NCI-H1694 (cell line): Measurements from ENCODE around the gene CCDC167.

Source experiments
- DNase-seq: peaks from one replicate; lab custom pipeline; 2025; lab: John Stamatoyannopoulos, UW

CCDC167 gene

GRCh38 chr6:37530297-37530696 lies 30.6 kb upstream of the CCDC167 start:
- DNase-seq, result no peak

DNA sequence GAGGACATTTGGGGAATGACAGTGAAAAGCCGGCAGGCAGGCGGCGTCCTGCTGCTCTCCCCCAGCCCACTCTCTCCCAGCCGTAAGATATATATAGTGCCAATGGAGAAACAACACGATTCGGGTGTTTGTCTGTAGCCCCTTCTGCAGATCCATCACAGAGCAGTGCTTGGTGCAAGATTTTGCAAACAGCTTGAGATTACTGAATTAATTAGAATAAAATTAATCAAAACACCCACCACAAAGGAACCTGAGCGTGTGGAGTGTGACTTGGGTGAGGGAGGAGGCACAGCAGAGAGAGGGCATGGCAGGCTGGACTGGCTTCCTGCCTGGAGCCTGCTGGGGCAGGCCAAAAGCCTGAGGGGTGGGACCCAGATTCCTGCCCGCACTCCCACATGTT lies 28.8 kb upstream of the CCDC167 start:
- DNase-seq, result peak; percentile 45

- peak; percentile 82 for DNase-seq
These were observed 26.0 kb upstream of the CCDC167 start for GRCh38 chr6:37525460-37526357.

- no peak for DNase-seq
These were observed 25.3 kb upstream of the CCDC167 start for GRCh38 chr6:37524970-37525318.

DNA sequence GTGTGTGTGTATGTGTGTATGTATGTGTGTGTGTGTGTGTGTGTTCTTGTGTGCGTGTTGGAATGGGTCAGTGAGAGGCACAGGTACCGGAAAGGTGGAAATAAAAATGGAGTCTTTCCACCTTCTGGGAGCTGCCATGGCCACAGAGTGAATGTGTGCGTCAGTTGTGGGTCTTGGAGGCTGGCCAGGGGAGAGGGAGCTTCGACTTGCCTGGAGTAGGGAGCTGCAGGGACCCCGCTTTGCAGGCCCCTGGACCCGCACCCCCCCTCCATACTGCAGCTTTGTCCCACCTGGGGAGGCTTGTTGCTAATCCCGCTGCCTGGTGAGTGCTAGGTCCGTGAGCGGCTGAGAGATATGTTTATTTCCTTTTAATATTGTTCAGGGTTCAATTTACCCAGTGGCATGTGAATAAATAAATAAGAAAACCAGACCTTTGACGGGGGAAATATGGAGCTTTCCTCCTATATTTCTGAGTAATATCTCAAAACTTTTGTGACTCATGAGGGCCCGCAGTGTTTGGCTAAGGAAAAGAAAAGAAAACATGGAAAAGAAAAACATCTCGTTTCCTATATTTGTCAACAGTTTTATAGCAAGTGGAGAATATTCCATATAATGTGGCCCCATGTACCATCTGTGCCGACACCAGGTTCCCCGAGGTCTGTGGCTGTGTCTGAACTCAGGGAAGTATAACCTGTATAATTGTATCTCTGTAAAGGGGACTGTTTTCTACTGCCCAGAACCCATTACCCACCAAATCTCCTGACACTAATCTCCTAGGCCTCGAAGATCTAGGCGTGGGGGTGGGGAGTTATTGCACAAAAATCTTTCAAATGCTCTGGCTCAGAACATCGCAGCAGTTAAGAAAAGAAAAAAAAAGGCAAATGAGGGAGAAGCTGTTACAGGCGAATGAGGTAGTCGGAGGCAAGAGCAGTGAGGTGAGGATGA lies 24.6 kb upstream of the CCDC167 start:
- DNase-seq, result peak; percentile 45

- no peak for DNase-seq
These were observed 23.7 kb upstream of the CCDC167 start for GRCh38 chr6:37523412-37523811.

GRCh38 chr6:37522836-37523235 lies 23.1 kb upstream of the CCDC167 start:
- DNase-seq, result no peak

DNA sequence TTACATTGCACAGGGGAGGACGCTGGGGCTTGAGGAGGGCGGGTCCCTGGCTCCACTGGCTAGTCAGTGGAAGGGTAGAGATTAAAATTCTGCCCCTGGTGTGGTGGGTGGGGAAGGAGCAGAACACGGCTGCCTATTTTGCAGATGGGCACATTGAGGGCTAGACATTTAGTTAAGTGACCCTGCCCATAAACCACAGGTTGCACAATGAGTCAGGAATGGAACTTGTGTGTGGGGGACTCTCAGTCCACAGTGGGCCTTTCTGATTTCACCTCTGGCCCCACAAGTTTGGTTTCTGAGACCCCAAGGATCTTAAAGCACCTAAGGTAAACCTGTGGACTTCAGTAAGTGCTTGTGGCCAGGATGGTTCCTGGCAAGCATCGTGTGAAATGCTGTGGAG lies 22.0 kb upstream of the CCDC167 start:
- no peak for DNase-seq

DNA sequence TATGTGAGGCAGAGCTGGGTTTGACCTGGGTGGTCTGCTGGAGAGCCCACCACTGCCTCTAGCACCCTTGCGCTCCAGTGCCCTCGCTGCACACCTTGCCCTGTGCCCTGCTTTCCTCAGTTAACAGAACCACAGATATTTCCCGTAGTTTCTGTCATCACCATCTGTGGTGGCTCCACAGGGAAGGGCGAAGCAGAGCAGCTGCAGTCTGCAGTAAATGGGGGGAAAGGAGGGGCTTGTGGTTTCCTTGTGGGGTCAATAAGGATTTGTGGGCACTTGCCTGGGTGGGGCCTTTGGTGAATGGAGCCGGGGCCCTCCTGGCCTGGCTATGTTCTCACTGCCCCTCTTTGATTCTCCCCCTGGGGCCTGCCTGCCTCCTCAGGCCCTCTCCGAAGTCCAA lies 21.2 kb upstream of the CCDC167 start:
- DNase-seq, result no peak

DNA sequence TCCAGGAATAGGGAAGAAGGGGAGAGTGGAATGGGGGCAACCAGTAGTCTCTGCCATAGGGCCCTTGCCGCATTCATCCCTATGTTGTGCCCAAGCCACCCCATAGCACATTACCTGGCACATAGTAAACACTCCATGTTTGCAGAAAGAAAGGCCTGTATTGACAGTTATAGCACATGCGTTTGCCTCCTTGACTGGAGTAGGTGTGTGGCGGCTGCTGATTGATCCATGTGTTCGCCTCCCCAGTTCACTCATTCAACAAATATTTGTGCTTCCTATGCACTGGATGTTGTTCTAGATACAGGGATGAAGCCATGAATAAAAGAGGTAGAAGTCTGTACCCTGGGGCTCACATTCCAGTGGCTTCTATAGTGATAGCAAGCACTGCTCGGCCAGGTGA lies 19.8 kb upstream of the CCDC167 start:
- DNase-seq, result no peak

GRCh38 chr6:37518116-37518515 lies 18.4 kb upstream of the CCDC167 start:
- no peak for DNase-seq

- DNase-seq, result peak; percentile 89
These were observed 17.7 kb upstream of the CCDC167 start for GRCh38 chr6:37517411-37517812.

DNA sequence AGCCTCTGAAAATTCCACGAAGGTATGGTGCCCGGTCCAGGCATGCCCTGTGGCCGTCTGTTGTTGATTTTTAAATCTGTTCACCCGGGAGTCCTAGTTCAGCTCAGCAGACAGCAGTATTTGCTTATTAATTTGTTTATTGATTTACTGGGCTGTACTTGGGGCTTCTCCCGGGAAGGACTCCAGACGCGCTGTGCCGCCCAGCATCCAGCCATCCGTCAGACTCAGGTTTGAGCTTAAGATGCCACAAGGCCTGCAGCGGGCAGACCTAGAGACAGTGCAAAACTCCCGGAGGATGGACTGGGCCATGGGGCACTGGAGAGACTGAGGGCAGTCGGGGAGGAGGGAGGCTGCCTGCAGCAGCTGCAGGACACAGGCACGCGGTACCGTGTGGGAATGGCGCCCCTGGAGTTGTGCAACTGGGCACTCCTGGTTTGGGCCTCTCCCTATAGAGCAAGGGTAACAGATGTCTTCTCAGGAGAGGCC lies 17.3 kb upstream of the CCDC167 start:
- DNase-seq, result no peak

DNA sequence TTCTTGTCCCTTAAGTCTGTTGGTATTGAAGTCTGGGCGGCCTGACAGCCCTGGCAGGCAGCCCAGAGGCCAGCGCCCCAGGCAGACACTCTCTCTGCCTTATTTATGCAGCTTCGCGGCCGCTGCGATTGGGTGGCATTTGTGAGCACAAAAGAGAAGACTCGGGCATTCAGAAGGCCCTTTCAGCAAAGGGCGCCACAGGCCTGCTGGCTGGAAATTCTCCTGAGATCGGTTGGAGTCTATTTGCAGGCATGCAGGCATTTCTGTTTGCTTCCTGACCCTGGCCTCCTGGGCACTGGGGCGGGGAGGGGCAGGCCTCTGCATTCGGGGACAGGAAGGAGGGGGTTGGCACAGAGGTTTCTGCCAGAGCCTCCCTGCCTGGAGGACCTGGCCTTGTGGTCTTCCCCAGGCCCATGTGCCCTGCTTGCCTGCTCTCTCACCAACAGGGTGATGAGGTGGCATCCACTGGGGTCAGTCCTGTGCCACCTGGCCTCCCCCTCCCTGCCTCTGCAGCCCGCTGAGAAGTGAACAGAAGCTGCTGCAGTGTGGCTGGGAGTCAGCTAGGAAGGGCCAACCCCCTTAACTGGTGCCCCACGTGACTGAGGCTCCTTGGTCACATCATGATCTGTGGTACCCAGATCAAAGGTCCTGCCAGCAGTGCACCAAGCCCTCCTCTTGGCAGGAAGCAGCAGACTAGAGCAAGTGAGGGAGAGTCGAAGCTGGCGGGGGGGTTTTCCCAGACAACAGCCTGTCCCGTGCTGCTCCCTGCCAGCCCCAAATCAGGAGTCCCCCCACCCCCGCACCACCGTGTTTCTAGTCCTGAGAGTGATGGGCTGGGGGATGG lies 16.6 kb upstream of the CCDC167 start:
- peak; percentile 78 for DNase-seq

GRCh38 chr6:37515712-37516075 lies 16.0 kb upstream of the CCDC167 start:
- no peak for DNase-seq

DNA sequence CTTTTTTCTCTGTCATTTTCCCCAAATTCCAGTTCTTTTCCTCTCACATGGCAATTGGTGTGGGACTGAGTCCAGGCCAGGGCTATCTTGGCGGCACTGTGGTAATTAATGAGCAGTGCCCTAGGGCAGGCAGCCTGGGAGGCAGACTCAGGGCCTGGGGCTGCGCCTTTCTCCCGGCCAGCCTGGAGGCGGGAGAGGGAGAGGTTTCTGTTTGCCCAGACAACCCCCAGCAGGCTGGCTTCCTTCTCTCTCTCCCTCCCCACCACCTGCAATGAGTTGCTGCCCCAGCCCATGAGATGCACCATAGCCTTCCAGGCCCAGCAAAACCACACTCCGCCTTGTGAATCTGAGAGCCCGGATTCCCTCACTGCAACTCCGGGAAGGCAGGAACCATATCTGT lies 15.1 kb upstream of the CCDC167 start:
- DNase-seq, result no peak

GRCh38 chr6:37514321-37514771 lies 14.7 kb upstream of the CCDC167 start:
- no peak for DNase-seq

DNA sequence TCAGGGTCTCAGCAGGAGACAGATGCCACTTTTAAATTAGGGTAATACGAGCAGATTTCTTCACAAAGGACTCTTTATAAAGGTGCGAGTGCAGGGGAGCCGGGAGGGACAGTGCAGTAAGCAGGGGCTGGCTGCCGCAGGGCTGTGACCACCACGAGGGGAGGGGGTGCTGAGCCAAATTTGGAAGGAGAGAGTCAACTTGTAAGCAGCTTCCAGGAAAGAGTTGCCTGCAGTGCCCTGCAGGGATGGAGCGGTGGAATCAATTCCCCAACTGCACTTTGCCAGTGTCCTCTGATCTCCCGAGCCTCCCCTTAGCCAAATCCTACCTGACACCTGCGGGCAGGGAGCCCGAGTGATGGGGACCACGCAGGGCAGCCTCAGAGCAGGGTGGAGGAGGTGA lies 13.9 kb upstream of the CCDC167 start:
- DNase-seq, result no peak

- DNase-seq, result no peak
These were observed 13.5 kb upstream of the CCDC167 start for GRCh38 chr6:37513155-37513554.

- no peak for DNase-seq
These were observed 12.8 kb upstream of the CCDC167 start for GRCh38 chr6:37512400-37513011.

GRCh38 chr6:37511910-37512399 lies 12.3 kb upstream of the CCDC167 start:
- no peak for DNase-seq
